Measurements from ENCODE around the gene AMPD3. TPM values are rescaled to one million over a fixed set of nuclear protein-coding genes. Genes with fewer than 3 reads are reported as not detected.

AMPD3 gene
- total RNA-seq, 1 donor from 2014 or later: 3.4 TPM

GRCh38 chr11:10456519-10456918, 1.5 kb downstream of the AMPD3 start:
- intact Hi-C loops (cut with DNase I): no loop called here
- DNase-seq (ENCODE audit: low spot score): no peak

- intact Hi-C loops (cut with DNase I): no loop called here
- DNase-seq (ENCODE audit: low spot score): no peak
These were observed 2.8 kb downstream of the AMPD3 start for GRCh38 chr11:10457901-10458300.

GRCh38 chr11:10459029-10459970, 4.2 kb downstream of the AMPD3 start:
- DNase-seq (ENCODE audit: low spot score): no peak
- intact Hi-C loops (cut with DNase I): no loop called here

- no peak for DNase-seq (ENCODE audit: low spot score)
- intact Hi-C loops (cut with DNase I): no loop called here
These were observed 5.7 kb downstream of the AMPD3 start for GRCh38 chr11:10460611-10461275.

- intact Hi-C loops (cut with DNase I): no loop called here
- no peak for DNase-seq (ENCODE audit: low spot score)
These were observed 6.3 kb downstream of the AMPD3 start for GRCh38 chr11:10461276-10461790.

GRCh38 chr11:10462746-10463300, 7.8 kb downstream of the AMPD3 start:
- intact Hi-C loops (cut with DNase I): no loop called here
- DNase-seq (ENCODE audit: low spot score): no peak

GRCh38 chr11:10473371-10473770, 18.3 kb downstream of the AMPD3 start:
- no peak for DNase-seq (ENCODE audit: low spot score)
- intact Hi-C loops (cut with DNase I): no loop called here

- intact Hi-C loops (cut with DNase I): no loop called here
- DNase-seq (ENCODE audit: low spot score): no peak
These were observed 19.5 kb downstream of the AMPD3 start for GRCh38 chr11:10474551-10474950.

- intact Hi-C loops (cut with DNase I): no loop called here
- DNase-seq (ENCODE audit: low spot score): no peak
These were observed 21.3 kb downstream of the AMPD3 start for GRCh38 chr11:10476342-10476741.

- intact Hi-C loops (cut with DNase I): no loop called here
- peak; percentile 83 for DNase-seq (ENCODE audit: low spot score)
These were observed 22.0 kb downstream of the AMPD3 start for GRCh38 chr11:10476927-10477689.

GRCh38 chr11:10477690-10478046, 22.6 kb downstream of the AMPD3 start:
- DNase-seq (ENCODE audit: low spot score): no peak
- intact Hi-C loops (cut with DNase I): no loop called here

- intact Hi-C loops (cut with DNase I): no loop called here
- no peak for DNase-seq (ENCODE audit: low spot score)
These were observed 23.0 kb downstream of the AMPD3 start for GRCh38 chr11:10478066-10478465.

- intact Hi-C loops (cut with DNase I): no loop called here
- DNase-seq (ENCODE audit: low spot score): no peak
These were observed 23.8 kb downstream of the AMPD3 start for GRCh38 chr11:10478574-10479550.

- DNase-seq (ENCODE audit: low spot score): no peak
- intact Hi-C loops (cut with DNase I): no loop called here
These were observed 25.0 kb downstream of the AMPD3 start for GRCh38 chr11:10480026-10480425.

GRCh38 chr11:10480760-10481159, 25.7 kb downstream of the AMPD3 start:
- no peak for DNase-seq (ENCODE audit: low spot score)
- intact Hi-C loops (cut with DNase I): no loop called here

GRCh38 chr11:10481560-10482349, 26.7 kb downstream of the AMPD3 start:
- DNase-seq (ENCODE audit: low spot score): no peak
- intact Hi-C loops (cut with DNase I): no loop called here

- intact Hi-C loops (cut with DNase I): no loop called here
- DNase-seq (ENCODE audit: low spot score): no peak
These were observed 28.1 kb downstream of the AMPD3 start for GRCh38 chr11:10483174-10483573.

- intact Hi-C loops (cut with DNase I): no loop called here
- DNase-seq (ENCODE audit: low spot score): no peak
These were observed 28.5 kb downstream of the AMPD3 start for GRCh38 chr11:10483584-10483983.
